Activated CD8-positive, alpha-beta memory T cell treated with anti-CD3 and anti-CD28 coated beads for 36 hours (primary cell): Measurements from ENCODE around the gene FAM89A. TPM values are rescaled to one million over a fixed set of nuclear protein-coding genes. Genes with fewer than 3 reads are reported as not detected.

Experiments used
- CTCF ChIA-PET: fragments of 350-600 bp; sonication (Branson Sonifier 250); formaldehyde crosslinking; loops from one replicate; lab custom pipeline; 2021; ENCODE audit warnings: antibody characterized with exemption; lab: Charles Lee
- POLR2A ChIA-PET: fragments of 350-600 bp; sonication (Branson Sonifier 250); formaldehyde crosslinking; loops from one replicate; lab custom pipeline; 2021; ENCODE audit warnings: antibody characterized with exemption; lab: Charles Lee
- total RNA-seq, 2 experiments: library from RNA; stranded (reverse); gene quantifications; one replicate each; pipeline ENCODE4 v1.2.3, GENCODE V29; 2021

FAM89A gene
- total RNA-seq, 2 experiments from 2014 or later = 14.3 to 15.7 TPM

GRCh38 chr1:230978491-230979388 is 61.3 kb downstream of the FAM89A start, which contains the start of the genes ARV1 and TTC13:
Gene ARV1, plus strand, starts transcription at chr1:230979094. Its CDS starts 12 bp downstream, at chr1:230979106.
Gene TTC13, minus strand, starts transcription at chr1:230978861. Its CDS starts 31 bp downstream, at chr1:230978830.
- ChIA-PET CTCF (interaction anchor here (1.1 kb wide), 1 partner anchor 341 kb away, joined by 3 read pairs; no protein-coding TSS in a partner anchor), POLR2A (interaction anchor here (0.6 to 1.1 kb wide), 4 partner anchors 11 to 907 kb away, joined by 3 to 9 read pairs (median 4); partner anchors contain the start of genes FAM89A and GNPAT)

GRCh38 chr1:230977761-230978490 is 62.1 kb downstream of the FAM89A start:
- POLR2A ChIA-PET = interaction anchor here (0.6 to 1.0 kb wide), 2 partner anchors 62 to 906 kb away, joined by 5 to 9 read pairs; partner anchors contain the start of gene FAM89A
- CTCF ChIA-PET = interaction anchor here (1.1 kb wide), 1 partner anchor 341 kb away, joined by 3 read pairs; no protein-coding TSS in a partner anchor

DNA sequence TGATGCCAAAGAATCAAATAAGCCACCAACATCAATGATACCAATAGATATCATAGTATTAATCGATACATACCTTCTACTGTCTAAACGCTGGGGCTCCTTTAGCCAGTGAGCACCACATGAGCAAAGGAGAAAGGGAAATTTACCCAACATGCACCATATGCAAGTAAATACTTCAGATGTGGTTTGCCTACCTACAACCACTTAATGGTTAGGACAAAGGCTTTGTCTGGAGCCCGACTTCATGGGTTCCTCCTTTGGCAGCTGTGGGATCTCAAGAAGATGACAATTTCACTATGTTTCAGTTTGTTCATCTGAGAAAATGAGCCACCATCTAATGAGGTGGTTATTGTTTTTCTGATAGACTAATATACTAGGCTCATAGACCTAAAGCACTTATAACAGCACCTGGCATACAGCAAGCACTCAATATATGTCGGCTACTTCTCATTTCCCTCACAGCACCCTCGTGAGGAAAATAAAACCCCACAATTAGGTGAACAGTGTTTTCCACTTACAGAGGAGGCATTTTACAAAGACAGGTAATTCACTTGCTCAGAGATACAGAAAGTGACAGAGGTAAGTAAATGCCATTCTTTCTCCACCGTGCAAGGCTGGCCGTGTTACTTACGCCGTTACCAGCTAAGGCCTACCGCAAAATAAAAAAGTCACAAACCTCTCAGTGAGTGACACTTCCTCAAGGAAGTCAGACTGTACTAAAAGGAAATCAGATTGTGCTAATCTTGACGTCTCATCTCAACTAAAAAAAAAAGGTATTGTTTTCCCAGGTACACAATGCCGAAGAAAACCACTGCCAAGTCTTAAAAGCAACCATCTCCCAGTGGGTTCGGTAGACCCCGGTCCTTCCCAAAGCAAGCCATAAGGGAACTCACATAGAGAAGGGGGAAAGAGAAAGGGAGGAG is 63.0 kb downstream of the FAM89A start:
- POLR2A ChIA-PET = interaction anchor here (0.7 kb wide), 1 partner anchor 1634 kb away, joined by 4 read pairs; the partner anchor contains the start of gene CCSAP

GRCh38 chr1:230976360-230976759 is 63.7 kb downstream of the FAM89A start:
- CTCF ChIA-PET = interaction anchor here (0.9 kb wide), 1 partner anchor 235 kb away, joined by 4 read pairs; no protein-coding TSS in a partner anchor

More for the DNA sequence above, 63.0 kb downstream of the FAM89A start:
- CTCF ChIA-PET = interaction anchor here (0.9 kb wide), 1 partner anchor 235 kb away, joined by 4 read pairs; no protein-coding TSS in a partner anchor

GRCh38 chr1:230975636-230976035 is 64.4 kb downstream of the FAM89A start:
- ChIA-PET POLR2A (no interaction called here), CTCF (no interaction called here)

More at GRCh38 chr1:230976360-230976759, 63.7 kb downstream of the FAM89A start:
- POLR2A ChIA-PET = no interaction called here

DNA sequence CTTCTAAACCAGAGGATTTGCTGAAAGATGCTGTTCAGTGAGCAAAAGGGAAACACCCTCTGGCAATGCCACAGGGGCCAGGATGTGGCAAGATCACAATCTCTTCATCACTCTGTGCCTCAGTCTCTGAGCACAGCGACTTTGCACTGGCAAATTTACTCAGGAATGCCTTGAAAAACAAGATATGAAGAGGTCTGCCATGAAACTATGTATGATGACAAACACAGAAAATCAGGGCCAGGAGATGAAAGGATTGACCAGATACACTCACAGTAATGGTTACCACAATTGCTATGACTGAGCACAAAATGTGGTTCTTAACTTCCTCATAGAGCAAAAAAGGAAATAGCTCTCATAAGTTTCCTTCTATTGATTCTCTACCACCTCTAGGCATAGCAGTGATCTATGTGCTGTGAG is 67.2 kb downstream of the FAM89A start:
- POLR2A ChIA-PET = interaction anchor here (0.7 kb wide), 1 partner anchor 66 kb away, joined by 3 read pairs; no protein-coding TSS in a partner anchor
- CTCF ChIA-PET = no interaction called here

DNA sequence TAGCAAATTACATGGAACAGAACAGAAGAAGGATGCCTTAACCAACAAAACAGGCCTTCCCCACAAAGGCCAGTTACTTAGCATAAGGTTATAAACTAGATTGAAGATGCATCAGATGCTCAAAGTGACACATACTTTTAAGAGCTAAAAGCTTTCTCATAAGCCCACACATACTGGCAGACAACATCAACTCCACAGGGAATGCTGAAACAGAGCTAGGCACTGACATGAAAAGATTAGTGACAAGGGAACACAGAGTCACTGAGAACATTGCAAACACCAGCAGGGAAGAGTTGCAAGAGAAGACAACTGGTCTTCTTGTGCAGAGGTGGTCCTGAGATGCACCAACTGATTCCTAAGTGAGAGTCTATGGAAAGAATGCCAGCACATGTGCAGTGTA is 68.3 kb downstream of the FAM89A start:
- CTCF ChIA-PET = no interaction called here
- POLR2A ChIA-PET = no interaction called here

- CTCF ChIA-PET = no interaction called here
- POLR2A ChIA-PET = interaction anchor here (0.6 kb wide), 1 partner anchor 267 kb away, joined by 3 read pairs; no protein-coding TSS in a partner anchor
Observed at GRCh38 chr1:230970432-230970831, 69.6 kb downstream of the FAM89A start.

Other genes with a start within 250 kb of the FAM89A start
- gene C1orf198, start 171.7 kb downstream of the FAM89A start, total RNA-seq = 1 to 10 TPM; 6.1 to 6.6 TPM
- 10 to 100 TPM; 19.4 to 20.7 TPM for gene TTC13, start 61.4 kb downstream of the FAM89A start, total RNA-seq
- 10 to 100 TPM; 21.0 to 21.4 TPM for gene ARV1, start 61.2 kb downstream of the FAM89A start, total RNA-seq
- gene TRIM67, start 121.8 kb upstream of the FAM89A start, total RNA-seq = not detected
- gene GNPAT, start 201.0 kb upstream of the FAM89A start, total RNA-seq = 10 to 100 TPM; 55.4 to 56.6 TPM